ENCODE measurements around the gene USP10. TPM values are rescaled to one million over a fixed set of nuclear protein-coding genes. Genes with fewer than 3 reads are reported as not detected.

The USP10 gene
- total RNA-seq, 4 donors from 2014 or later: 44.6 to 89.6 (median 55.9) TPM

GRCh38 chr16:84657229-84657837, 42.5 kb upstream of the USP10 start:
- no peak for DNase-seq (ENCODE audit: low spot score)
- no peak for ATAC-seq (ENCODE audit: low FRiP score)
- no peak for TF ChIP-seq CTCF (IDR thresholded peaks at IDR 0.05)

- no peak for DNase-seq (ENCODE audit: low spot score)
- TF ChIP-seq CTCF (IDR thresholded peaks at IDR 0.05): no peak
- ATAC-seq (ENCODE audit: low FRiP score): no peak
These were observed 41.1 kb upstream of the USP10 start for GRCh38 chr16:84658690-84659089.

- TF ChIP-seq CTCF (IDR thresholded peaks at IDR 0.05): no peak
- no peak for ATAC-seq (ENCODE audit: low FRiP score)
- no peak for DNase-seq (ENCODE audit: low spot score)
These were observed 40.0 kb upstream of the USP10 start for GRCh38 chr16:84659656-84660300.

- DNase-seq (ENCODE audit: low spot score) (no peak), ATAC-seq (ENCODE audit: low FRiP score) (no peak)
- TF ChIP-seq CTCF (IDR thresholded peaks at IDR 0.05): no peak
These were observed 38.8 kb upstream of the USP10 start for GRCh38 chr16:84660973-84661372.

GRCh38 chr16:84661418-84662060, 38.3 kb upstream of the USP10 start:
- no peak for TF ChIP-seq CTCF (IDR thresholded peaks at IDR 0.05)
- ATAC-seq (ENCODE audit: low FRiP score) (no peak), DNase-seq (ENCODE audit: low spot score) (no peak)

- DNase-seq (ENCODE audit: low spot score) (no peak), ATAC-seq (ENCODE audit: low FRiP score) (no peak)
- no peak for TF ChIP-seq CTCF (IDR thresholded peaks at IDR 0.05)
These were observed 37.3 kb upstream of the USP10 start for GRCh38 chr16:84662471-84662870.

Measured in omental fat pad (tissue), 4 donors.